K562 (cell line): Measurements from ENCODE around the gene SMIM29. TPM values are rescaled to one million over a fixed set of nuclear protein-coding genes. Genes with fewer than 3 reads are reported as not detected.

ENCODE experiments used
- EGR1 ChIP-seq: fragments of 450-650 bp; conservative IDR thresholded peaks from 2 replicates; pipeline ENCODE4 v1.6.1; 2017; ENCODE audit warnings: mild to moderate bottlenecking
- ELF2 ChIP-seq: fragments of 250-450 bp; sonication (Bioruptor Pico); IDR thresholded peaks from 2 replicates; pipeline ENCODE4 v1.5.0; 2021; ENCODE audit warnings: mild to moderate bottlenecking
- GATA2 ChIP-seq: sonication (generic); formaldehyde crosslinking; IDR thresholded peaks from 2 replicates; pipeline ENCODE4 v1.4.0; 2020; ENCODE audit warnings: mild to moderate bottlenecking, missing genetic modification reagents
- HDAC1 ChIP-seq, 2 experiments: fragments of 450-650 bp; IDR thresholded peaks; 2 replicates each; pipeline ENCODE4 v1.6.1; 2016 to 2017; ENCODE audit warnings: inconsistent platforms in 1 of 2, mild to moderate bottlenecking in 1 of 2, moderate library complexity in 1 of 2
- LCOR ChIP-seq: sonication (generic); formaldehyde crosslinking; IDR thresholded peaks from 2 replicates; pipeline ENCODE4 v1.8.0; 2022; ENCODE audit warnings: mild to moderate bottlenecking, missing genetic modification reagents
- MNT ChIP-seq, 2 experiments: fragments of 450-650 bp; conservative IDR thresholded peaks; 2 replicates each; pipeline ENCODE4 v1.6.1; 2017; ENCODE audit warnings: mild to moderate bottlenecking in 2 of 2, moderate library complexity in 2 of 2
- NR0B1 ChIP-seq: fragments of 450-650 bp; IDR thresholded peaks from one replicate; pipeline ENCODE4 v1.6.1; 2018; ENCODE audit warnings: mild to moderate bottlenecking, moderate library complexity; ENCODE audit not compliant: partially characterized antibody
- PBX2 ChIP-seq, 2 experiments: IDR thresholded peaks in 1 of 2; conservative IDR thresholded peaks in 1 of 2; 2 replicates each; pipeline ENCODE4 v1.6.1; 2016; ENCODE audit warnings: low read depth in 2 of 2, mild to moderate bottlenecking in 1 of 2, missing compliant biosample characterization in 1 of 2, missing genetic modification characterization in 1 of 2, moderate library complexity in 1 of 2
- PML ChIP-seq: IDR thresholded peaks from 2 replicates; pipeline ENCODE4 v1.6.1; 2012; ENCODE audit warnings: low read length, inconsistent platforms
- TOE1 ChIP-seq, 2 experiments: fragments of 450-650 bp in 1 of 2; sonication (generic) in 1 of 2; formaldehyde crosslinking in 1 of 2; IDR thresholded peaks; 2 replicates each; pipeline versions ENCODE4 v1.7.1 to v1.8.0; 2016 to 2022; ENCODE audit warnings: borderline replicate concordance in 2 of 2, mild to moderate bottlenecking in 2 of 2, antibody characterized with exemption in 1 of 2, inconsistent platforms in 1 of 2, low read depth in 1 of 2, missing genetic modification reagents in 1 of 2, moderate library complexity in 1 of 2
- ZNF175 ChIP-seq: fragments of 200-800 bp; sonication (Bioruptor generic); IDR thresholded peaks from 2 replicates; pipeline ENCODE4 v1.6.1; 2016; ENCODE audit warnings: low read depth, mild to moderate bottlenecking, missing genetic modification characterization, missing compliant biosample characterization
- polyA plus RNA-seq, 8 experiments: library from polyadenylated mRNA; depleted of rRNA in 4 of 8; stranded (reverse) in 5 of 8; unstranded in 3 of 8; fragments of >200 nt; fragmentation: Nextera tagmentation in 2 of 8; fragmentation: Illumina TruSeq in 1 of 8; extraction: Ambion mirVana in 2 of 8; extraction: Trizol in 1 of 8; gene quantifications; 2 replicates each; pipeline versions ENCODE4 v1.2.1 to v1.2.3, GENCODE V29; 2011 to 2014; ENCODE audit warnings: inconsistent platforms in 1 of 8, missing spikeins in 1 of 8
- total RNA-seq, 7 experiments: library from RNA; depleted of rRNA in 6 of 7; stranded (reverse); fragments of >200 nt in 6 of 7; fragmentation: Illumina TruSeq in 2 of 7; extraction: Trizol in 2 of 7; gene quantifications; 2 replicates each; pipeline versions ENCODE4 v1.2.1 to v1.2.3, GENCODE V29; 2011 to 2021; ENCODE audit warnings: low replicate concordance in 1 of 7
- TF ChIP-seq, protein P1 (sequence below), 3 experiments: IDR thresholded peaks in 2 of 3; conservative IDR thresholded peaks in 1 of 3; 2 replicates each; pipeline ENCODE4 v1.5.1; 2011 to 2012; ENCODE audit warnings: low read length in 3 of 3, mild to moderate bottlenecking in 3 of 3, control low read depth in 2 of 3, improper control_type of control experiment in 1 of 3, inconsistent platforms in 1 of 3, low read depth in 1 of 3, mixed read lengths in 1 of 3, moderate library complexity in 1 of 3; ENCODE audit not compliant: insufficient read depth in 2 of 3
- TF ChIP-seq, protein P2 (sequence below), 2 experiments: fragments of 450-650 bp in 1 of 2; IDR thresholded peaks; 2 replicates each; pipeline ENCODE4 v1.6.1; 2011 to 2017; ENCODE audit warnings: low read depth in 2 of 2, antibody characterized with exemption in 1 of 2, borderline replicate concordance in 1 of 2, low read length in 1 of 2, mild to moderate bottlenecking in 1 of 2, mixed read lengths in 1 of 2; ENCODE audit not compliant: control insufficient read depth in 1 of 2

The SMIM29 gene
- total and polyA plus RNA-seq, 9 of the 15 experiments (the other 6 are each of a cell fraction or from before 2014, with no cell fraction given) = 6.5 to 36.7 (median 20.9) TPM

GRCh38 chr6:34246563-34247391, 2.0 kb downstream of the SMIM29 start (continued):
- TF ChIP-seq NR0B1 (no peak), TOE1 (IDR thresholded peaks at IDR 0.05; ENCODE audit: borderline replicate concordance) (peak; percentile 64; the same call in 1 of the 2 replicates), TOE1 (CRISPR knock-in tag; IDR thresholded peaks at IDR 0.05; ENCODE audit: borderline replicate concordance, low read depth) (no peak), ELF2 (CRISPR knock-in tag) (peak; percentile 57; the same call in 1 of the 2 replicates), HDAC1 (IDR thresholded peaks at IDR 0.05) (0 out of 4 replicates have a peak, but pooled peaks of 1 of the 2 experiments have one; percentile 50), ZNF175 (no peak), PBX2 (CRISPR knock-in tag; IDR thresholded peaks at IDR 0.05; ENCODE audit: low read depth) (no peak), PBX2 (tag; conservative IDR thresholded peaks at IDR 0.05; ENCODE audit: low read depth) (no peak), GATA2 (CRISPR knock-in tag) (no peak), LCOR (CRISPR knock-in tag) (no peak), PML (peak; percentile 44), MNT (conservative IDR thresholded peaks at IDR 0.05) (0 out of 4 replicates have a peak, but pooled peaks of 1 of the 2 experiments have one; percentile 24), EGR1 (peak; percentile 80)
- TF ChIP-seq, protein P1, sequence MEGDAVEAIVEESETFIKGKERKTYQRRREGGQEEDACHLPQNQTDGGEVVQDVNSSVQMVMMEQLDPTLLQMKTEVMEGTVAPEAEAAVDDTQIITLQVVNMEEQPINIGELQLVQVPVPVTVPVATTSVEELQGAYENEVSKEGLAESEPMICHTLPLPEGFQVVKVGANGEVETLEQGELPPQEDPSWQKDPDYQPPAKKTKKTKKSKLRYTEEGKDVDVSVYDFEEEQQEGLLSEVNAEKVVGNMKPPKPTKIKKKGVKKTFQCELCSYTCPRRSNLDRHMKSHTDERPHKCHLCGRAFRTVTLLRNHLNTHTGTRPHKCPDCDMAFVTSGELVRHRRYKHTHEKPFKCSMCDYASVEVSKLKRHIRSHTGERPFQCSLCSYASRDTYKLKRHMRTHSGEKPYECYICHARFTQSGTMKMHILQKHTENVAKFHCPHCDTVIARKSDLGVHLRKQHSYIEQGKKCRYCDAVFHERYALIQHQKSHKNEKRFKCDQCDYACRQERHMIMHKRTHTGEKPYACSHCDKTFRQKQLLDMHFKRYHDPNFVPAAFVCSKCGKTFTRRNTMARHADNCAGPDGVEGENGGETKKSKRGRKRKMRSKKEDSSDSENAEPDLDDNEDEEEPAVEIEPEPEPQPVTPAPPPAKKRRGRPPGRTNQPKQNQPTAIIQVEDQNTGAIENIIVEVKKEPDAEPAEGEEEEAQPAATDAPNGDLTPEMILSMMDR (IDR thresholded peaks at IDR 0.05 in 2 of 3, conservative IDR thresholded peaks at IDR 0.05 in 1 of 3; ENCODE audit: insufficient read depth in 2 of 3, low read depth in 1 of 3, low read length in 3 of 3) = peak; percentile 71 to 81 (median 72)
- TF ChIP-seq, protein P2, sequence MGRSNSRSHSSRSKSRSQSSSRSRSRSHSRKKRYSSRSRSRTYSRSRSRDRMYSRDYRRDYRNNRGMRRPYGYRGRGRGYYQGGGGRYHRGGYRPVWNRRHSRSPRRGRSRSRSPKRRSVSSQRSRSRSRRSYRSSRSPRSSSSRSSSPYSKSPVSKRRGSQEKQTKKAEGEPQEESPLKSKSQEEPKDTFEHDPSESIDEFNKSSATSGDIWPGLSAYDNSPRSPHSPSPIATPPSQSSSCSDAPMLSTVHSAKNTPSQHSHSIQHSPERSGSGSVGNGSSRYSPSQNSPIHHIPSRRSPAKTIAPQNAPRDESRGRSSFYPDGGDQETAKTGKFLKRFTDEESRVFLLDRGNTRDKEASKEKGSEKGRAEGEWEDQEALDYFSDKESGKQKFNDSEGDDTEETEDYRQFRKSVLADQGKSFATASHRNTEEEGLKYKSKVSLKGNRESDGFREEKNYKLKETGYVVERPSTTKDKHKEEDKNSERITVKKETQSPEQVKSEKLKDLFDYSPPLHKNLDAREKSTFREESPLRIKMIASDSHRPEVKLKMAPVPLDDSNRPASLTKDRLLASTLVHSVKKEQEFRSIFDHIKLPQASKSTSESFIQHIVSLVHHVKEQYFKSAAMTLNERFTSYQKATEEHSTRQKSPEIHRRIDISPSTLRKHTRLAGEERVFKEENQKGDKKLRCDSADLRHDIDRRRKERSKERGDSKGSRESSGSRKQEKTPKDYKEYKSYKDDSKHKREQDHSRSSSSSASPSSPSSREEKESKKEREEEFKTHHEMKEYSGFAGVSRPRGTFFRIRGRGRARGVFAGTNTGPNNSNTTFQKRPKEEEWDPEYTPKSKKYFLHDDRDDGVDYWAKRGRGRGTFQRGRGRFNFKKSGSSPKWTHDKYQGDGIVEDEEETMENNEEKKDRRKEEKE (IDR thresholded peaks at IDR 0.05; ENCODE audit: borderline replicate concordance in 1 of 2, control insufficient read depth in 1 of 2, low read depth in 2 of 2, low read length in 1 of 2) = peak; percentile 27 to 77; a peak in 2 of 4 replicates
